Activated effector memory CD4-positive, alpha-beta T cell treated with anti-CD3 and anti-CD28 coated beads, Interleukin-2, amount 50 U/mL, for 16 hours (primary cell): ENCODE results near the gene PTPRK.

Experiments used
- DNase-seq: peaks from one replicate; pipeline ENCODE4 v3.0.0-alpha.2; 2020

Gene PTPRK

DNA sequence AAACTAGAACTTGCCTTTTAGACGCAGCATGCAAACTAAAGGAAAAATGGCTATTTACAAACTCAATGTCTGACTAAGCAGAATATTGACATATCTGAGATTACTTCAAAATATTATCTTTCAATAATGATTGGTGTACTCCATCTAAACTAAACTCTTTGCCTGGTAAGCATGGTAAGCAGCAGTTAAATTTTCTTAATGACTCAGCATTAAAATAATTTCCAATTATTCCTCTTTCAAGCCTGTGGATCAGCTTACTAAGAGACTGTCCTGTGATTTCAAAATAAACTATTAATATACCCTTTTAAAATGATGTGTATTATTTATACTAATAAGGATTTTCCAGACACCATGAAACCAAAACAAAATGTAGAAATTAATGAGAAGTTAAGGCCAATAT, 392.7 kb downstream of the PTPRK start:
- DNase-seq: no peak

DNA sequence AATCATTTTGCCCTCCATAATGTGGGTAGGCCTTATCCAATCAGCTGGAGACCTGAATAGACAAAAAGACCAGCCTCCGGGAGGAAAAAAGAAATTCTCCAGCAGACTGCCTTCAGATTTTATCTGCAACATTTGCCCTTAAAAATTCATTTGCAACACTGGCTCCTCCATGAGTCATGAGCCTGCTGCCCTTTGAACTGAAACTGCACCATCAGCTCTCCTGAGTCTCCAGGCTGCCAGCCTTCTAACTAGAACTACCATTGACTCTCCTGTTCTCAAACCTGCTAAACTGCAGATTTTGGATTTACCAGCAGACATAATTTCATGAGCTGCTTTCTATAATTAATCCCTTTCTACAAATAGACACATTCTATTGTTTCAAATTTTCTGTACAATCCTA, 395.7 kb downstream of the PTPRK start:
- no peak for DNase-seq

DNA sequence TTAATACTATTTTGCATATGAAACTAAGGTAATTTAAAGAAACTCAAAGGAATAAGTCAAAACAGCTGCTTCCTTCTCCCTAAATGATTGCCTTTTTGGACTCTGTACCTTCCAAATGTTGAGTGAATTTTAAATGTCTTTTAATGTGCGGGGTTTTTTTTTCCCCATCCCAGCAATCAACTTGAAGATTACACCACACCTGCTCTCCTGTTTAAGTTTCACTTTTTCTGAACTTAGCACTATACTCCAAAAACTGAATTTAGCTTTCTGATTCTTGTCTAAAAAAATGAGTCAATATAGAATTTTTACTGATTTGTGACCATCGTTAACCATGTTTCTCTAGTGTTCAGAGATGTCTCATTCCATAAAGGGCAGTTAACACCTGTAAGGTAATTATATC, 398.8 kb downstream of the PTPRK start:
- no peak for DNase-seq

DNA sequence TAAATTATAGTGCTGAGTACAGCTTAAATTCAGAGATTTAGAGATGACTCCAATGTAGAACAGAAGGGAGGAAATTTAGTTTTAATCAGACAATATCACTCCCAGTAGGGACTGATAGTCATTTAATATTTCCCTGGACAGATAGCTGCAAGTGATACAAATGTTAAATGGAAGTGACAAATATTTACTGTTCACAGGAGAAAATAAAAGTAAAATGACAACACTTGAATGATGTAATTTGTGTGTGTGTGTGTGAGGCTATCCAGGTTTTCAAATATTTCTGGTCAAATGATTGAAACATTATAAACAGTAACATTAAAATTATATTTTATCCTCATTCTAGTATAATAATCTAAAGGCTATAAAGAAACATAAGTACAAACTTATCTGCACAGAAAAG, 399.2 kb downstream of the PTPRK start:
- no peak for DNase-seq

DNA sequence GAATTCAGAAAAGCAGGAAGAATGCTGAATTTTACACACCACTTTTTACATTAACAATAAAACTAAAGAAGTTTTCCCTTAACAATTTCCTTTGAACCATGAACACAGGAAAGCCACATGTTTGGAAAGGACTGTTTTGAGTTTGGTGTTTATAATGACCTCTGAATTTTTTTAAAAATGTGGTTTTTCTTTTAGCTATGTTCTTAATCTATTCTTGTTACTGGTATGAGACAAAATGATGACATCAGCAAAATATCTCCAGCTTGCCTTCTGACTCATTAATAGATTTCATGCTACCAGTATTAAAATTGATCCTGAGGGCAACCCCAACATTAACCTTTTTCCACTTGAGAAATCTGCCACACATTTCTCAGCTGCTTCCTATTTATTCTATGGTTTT, 402.0 kb downstream of the PTPRK start:
- no peak for DNase-seq

DNA sequence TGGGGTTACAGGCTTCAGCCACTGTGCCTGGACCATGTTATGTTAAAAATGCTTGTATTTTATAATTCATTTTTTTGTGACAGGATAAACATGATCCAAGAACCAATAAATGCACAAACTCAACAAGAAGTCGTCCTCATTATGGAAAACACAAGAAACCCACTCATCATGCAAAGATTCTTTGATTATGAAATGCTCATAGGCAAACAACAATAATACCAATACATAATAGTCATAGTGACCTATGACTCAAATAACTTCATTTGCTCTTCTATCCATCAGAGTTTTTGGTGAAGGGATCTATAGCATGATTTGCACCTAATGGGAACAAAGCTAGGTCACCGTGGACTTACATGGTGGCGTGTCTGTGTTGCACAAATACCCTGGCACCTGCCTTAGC, 402.5 kb downstream of the PTPRK start:
- no peak for DNase-seq

DNA sequence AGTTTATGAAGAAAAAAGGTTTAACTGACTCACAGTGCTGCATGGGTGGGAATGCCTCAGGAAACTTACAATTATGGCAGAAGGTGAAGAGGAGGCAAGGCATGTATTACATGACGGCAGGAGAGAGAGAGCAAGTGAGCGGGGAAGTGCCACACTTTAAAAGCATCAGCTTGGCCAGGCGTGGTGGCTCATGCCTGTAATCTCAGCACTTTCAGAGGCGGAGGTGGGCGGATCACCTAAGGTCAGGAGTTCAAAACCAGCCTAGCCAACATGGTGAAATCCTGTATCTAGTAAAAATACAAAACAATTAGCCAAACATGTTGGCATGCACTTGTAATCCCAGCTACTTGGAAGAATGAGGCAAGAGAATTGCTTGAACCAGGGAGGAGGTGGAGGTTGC, 406.2 kb downstream of the PTPRK start:
- DNase-seq: no peak

DNA sequence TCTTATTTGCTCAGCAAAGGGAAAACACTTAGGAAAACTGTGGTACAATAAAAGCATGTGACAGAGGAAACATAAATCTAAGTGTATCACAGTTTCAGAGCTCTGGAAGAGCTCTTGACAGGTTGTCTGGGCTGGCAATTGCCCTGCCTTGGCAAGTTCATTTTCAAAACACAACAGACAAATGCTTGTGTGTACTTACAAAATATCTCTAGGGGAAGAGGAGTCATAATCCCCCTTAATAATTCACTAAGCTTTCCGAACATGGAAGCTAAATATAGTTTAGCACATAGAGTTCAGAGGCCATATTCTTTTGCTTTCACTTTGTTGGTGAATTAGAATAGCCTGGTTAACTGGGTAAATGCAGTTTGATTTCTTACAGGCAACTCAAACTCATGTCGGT, 407.9 kb downstream of the PTPRK start:
- DNase-seq: no peak

DNA sequence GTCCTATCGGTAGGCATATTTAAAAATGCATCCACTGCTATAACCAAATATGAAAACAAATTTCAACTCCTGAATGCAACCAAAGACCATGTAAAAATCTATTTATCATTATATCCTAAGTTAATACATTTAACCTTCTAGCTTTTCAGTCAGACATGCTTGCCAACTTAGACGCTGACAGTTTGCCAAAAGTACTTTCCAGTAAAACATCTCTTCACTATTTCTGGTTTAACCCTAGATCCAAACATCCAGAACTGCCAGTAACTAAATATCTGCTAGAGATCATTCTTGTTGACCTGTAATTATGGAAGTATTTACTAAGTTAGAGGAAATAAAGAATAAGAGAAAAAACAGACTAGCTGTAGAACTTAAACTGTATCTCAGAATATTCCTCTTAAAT, 409.3 kb downstream of the PTPRK start:
- no peak for DNase-seq

DNA sequence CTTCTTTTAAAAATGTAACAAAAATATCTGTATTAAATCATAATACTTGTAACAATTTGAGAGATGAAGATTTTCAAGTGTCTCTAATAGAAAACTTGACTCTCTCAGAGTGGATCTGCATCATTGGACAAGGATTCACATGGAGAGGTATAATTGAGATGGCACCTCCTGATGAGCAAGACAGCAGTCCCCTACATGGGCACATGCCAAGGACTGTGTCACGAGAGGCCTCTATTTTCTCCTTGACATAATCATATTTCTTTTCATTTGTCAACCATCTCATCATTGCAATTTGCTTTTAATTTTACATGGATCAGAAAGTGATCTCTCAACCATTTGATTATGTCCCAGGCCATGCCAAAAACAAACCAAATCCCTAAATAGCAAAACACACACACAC, 412.7 kb downstream of the PTPRK start:
- DNase-seq: no peak

DNA sequence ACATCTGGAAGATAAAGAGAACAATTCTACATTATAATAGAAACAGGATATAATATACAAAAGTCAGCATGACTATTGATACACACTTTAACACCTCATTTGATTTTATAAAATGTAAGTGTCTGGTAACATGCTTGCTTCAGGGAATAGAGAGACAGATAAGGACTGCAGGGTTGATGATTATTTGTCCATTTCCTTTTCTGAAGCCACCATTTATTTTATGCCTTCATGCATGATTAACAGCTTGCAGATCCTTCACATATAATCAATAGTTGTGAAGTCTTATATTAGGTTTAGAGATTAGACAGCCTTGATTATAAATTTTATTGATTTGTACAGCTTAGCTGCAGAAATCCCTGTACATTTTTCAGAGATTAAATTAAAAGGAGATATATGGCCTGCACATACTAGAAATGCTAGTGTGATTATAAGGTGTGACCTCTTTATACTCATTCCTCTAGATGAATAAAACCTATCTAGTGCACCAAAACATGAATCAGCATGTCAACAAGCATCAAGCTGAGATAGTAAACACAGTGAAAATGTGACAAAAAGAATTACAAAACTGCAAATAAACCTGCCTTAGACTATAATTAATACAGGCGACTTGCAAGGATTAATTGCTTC, 420.7 kb downstream of the PTPRK start:
- DNase-seq: no peak

DNA sequence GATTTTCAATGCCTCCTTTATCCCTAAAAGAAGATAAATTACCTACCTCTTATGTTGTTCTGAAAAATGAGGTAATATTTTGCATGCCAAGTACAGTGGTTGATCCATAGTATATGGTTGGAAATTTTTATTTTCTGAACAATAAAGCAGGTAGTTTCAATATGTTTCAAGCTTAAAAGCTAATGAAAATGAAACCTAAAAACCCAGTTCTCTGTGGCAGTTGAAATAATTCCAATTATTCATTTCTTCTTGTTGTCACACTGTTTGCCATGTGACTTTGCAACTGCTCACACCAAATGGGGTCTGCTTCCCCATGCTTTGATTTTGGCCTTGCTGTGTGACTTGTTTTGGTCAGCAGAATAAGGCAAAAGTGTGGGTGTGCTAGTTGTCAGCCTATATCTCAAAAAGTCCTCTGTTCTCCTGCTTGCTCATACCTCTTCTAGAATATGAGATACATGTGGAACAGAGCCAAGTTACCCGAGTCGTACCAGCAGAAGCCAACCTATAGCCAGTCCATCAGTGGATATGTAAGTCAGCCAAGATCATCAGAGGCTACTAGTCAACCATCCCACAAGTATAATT, 422.3 kb downstream of the PTPRK start:
- DNase-seq: no peak

DNA sequence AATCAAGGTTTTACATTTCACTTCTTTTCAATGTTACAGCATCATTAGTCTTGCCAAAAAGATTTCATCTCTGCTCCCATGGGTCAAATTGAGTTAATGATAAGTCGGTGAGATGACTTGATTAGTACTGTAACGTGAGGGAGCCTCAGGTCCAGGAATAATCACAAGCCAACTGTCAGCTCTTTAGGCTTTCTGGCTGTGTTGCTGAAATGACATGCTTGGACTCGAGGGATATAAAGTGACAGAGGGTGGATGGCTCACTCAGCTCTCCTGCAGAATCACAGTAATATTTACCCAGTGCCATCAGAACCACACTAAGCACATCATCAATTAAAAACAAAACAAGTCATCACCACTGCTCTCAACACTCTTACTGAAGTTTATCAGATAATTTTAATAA, 423.4 kb downstream of the PTPRK start:
- DNase-seq: no peak

DNA sequence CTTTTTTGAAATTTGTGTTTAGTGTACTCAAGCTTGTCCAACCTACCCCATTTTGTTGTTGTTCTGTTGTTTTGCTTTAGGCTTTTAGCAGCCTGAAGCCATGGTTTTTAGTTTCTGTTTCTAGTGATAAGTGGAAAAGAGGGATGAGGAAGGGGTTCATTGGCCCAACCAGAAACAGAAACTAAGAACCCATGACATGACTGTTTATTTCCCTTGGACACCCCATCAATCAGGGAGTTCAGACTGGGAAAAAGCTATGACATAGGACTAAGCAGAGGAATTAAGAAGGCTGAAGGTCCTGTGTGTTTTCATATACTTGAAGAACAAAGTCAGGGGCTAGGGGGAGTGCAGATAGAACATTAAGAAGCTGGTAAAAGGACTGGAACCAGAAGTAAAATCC, 425.0 kb downstream of the PTPRK start:
- DNase-seq: no peak

DNA sequence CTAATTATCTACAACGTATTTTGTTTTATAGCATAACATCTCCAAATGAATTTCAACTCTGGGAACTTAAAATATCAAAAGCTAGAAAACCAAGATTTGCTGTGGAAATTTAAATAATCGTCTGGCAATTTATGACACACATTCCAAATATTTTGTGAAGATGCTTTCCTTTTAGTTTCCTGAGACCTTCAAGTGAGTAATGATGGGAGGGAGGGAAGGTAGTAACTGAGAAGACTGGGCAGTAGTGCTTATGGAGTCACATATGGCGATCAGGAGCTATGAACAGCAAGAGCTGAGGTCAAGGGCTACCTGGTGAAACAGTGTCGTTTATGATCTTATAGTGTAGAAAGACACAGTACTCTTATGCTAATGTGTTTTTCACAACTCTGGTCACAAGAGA, 441.4 kb downstream of the PTPRK start:
- no peak for DNase-seq

DNA sequence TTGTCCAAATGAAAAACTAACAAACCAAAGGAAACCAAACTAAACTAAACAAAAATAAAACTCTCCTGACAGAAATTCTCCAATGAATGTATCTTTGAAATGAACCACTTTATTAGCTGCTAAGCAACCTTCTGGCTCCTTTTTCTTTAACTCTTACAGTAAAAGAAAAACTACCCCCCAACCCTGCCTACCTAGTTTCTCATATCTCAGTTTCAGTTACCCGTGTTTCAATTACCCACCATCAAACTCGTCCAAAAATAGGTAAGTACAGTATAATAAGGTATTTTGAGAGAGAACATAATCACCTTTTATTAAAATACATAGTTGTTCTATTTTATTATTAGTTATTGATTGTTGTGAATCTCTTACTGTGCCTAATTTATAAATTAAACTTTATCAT, 442.1 kb downstream of the PTPRK start:
- no peak for DNase-seq

DNA sequence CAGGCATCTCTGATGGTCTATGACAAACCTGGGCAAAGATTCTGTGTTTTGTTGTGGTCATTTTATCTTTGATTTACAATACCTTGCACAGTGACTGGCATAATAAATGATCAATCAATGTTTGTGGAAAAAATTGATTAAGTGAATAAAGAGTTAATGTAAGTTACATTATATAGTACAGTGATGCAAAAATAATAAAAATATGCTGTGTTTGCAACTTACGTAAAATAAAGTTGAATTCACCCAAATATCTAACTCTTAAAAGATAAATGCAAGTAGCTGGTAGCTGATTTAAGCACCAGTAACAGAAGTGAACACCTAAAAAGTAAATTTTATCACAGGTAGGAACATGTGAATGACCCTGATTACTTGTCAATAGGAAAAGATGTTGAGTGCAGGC, 443.6 kb downstream of the PTPRK start:
- DNase-seq: no peak

DNA sequence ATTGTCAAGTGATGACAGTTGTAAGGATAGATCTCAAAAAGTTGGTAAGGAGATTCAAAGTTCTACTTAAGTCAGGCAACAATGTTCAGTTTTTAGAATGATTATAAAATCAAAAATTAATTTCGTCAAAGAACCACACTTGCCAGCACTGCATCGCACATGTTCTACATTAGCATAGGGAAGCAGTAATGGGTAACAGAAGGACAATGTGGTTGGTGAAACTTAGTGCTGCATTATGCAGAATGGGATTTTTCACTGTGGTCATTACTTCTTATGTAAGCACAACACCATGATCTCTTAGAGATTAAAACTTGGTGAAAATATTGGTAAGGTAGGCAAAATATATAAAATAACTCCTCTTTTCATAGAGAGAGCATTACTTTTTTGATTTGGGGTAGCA, 445.8 kb downstream of the PTPRK start:
- no peak for DNase-seq

DNA sequence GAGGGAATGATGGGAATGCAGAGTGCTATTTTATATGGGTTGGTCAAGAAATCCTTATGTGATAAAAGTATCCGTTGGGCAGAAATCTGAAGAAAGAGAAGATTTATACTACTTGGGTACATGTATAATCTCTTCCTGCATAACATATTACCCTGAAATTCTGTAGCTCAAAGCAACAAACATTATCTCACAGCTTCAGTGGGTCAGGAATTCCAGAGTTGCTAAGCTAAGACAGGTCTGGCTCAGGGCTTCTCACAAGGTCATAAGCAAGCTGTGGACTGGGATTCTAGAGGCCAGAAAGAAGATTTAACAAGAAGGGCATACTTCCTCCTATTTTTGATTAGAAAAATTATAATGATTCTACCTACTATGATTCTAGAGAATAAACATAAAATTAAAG, 447.0 kb downstream of the PTPRK start:
- no peak for DNase-seq

DNA sequence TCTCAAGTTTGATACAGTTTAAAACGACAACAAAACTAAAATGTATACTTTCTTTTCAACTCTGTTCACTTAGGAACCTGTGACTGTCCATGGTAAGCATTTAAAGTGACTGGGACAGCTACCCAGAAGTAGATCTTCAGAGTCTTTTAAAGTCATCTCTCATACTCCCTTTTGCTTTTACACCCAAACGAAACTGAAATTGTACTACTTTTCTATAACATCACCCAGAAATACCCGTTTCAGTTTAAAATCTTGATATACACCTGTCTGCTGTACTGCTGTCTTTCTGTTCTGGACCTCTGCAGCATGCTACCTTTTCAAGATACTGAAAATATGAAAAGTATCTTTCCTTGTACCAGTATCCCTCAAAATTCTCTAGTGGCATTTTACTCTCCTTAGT, 449.2 kb downstream of the PTPRK start:
- DNase-seq: no peak

DNA sequence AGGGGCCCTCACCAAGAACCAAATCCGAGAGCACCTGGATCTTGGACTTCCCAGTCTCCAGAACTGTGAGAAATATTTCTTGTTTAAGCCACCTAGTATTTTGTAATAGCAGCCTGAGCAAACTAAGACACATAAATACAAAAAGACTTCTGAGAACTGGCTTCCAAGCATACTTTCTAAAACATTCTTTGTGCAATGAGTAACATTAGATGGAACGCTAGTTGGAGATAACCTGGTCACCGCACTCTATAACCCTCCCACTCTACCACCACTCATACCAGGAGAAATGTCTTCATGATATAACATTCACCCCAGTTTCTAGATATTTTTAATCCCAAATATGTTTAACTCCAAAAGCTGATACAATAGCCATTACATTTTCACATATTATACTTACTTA, 450.0 kb downstream of the PTPRK start:
- no peak for DNase-seq

DNA sequence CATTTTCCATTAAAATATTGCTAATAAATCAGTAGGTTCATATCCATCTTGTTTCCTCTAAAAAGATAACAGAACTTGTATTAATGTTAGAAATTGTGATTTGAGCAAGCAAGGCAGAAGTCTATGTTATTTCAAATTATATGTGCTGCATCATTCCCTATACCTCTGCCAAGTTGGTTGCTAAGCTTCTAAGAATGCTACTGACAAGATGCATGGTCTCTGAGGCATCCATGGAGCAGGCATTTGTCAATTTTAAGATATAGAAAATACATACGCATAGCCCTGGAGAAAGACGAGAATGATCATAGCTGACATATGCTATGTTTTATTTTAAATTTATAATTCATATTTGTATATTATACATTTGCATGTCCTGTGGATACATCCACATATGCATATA, 451.2 kb downstream of the PTPRK start:
- DNase-seq: no peak

DNA sequence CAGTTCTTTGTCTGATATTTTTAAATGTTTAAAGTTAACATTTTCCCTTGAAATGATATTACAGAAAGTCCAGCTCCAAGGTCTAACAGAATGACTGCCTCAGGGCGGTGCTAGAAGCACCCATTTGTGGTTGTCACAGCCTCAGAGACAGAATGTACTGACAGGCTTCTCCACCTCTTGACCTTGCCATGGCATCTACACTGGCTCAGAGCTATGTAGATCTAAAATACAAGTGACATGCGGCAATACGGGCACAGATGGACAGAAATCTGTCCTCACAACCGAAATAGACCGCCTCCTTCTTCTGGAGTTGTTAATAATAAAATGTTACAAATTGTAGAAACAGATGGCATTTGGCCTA, 452.3 kb downstream of the PTPRK start:
- DNase-seq: no peak

DNA sequence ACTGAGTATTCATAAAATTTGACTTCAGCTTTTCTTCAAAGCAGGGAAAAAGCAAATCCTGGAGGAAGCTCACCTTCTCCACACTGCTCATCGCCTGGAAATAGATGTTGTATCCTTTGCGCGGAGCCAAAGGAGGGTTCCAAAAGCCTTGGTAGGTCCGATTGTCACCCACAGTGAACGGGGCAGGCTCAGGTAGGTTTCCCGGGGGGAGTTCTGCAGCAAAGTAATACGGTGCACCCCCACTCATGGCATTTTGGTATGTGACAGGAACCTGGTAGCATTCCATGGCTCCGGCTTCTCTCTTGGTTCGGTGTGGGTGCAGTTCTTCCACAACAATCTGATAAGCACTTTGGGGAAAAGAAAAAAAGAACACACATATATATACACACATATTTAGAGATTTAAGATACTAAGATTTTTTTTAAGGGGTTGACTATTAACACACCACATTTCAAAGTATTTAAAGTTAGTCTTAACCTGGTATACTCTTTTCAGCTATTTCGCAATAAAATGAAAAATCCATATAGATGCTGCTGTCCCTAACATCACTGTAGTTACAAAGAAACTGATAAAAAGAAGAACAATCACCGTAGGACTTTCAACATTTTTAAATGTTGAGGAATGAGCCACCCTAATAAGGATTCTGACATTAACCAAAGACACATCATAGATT, 452.8 kb downstream of the PTPRK start:
- DNase-seq: no peak

DNA sequence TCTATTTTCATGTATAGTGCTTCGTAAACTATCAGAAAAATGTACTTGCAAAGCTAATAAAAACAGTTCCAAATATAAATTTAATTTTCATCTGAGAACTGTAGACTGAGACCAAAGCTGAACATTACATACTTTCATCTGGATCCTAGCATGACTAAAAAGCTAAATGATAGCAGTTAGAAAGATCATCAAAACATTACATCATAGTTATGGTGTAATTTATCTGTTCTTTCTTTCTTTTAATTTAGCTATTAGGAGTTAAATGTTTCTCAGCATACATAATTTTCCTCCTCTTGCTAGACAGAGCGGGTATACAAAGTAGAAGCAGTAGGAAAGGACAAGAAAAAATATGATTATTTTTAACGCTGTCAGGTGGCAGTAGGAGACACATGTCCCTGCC, 455.3 kb downstream of the PTPRK start:
- no peak for DNase-seq
